Neural cell (in vitro differentiated cells): ENCODE data around the gene DNER. TPM values are rescaled to one million over a fixed set of nuclear protein-coding genes. Genes with fewer than 3 reads are reported as not detected.

Source experiments
- H2AFZ ChIP-seq: fragments of 200-600, 300-800 bp; sonication (generic), shearing (Covaris generic); 2 replicates; pipeline ENCODE4 v1.6.0; 2014; ENCODE audit warnings: low read depth, mild to moderate bottlenecking, antibody characterized with exemption, low read length, moderate library complexity
- H3F3A ChIP-seq: fragments of 200-600 bp; shearing (Covaris generic); 2 replicates; pipeline ENCODE4 v1.6.1; 2016; ENCODE audit warnings: mild to moderate bottlenecking, moderate library complexity, mixed read lengths, antibody characterized with exemption, low read length; ENCODE audit not compliant: insufficient read depth, poor library complexity, severe bottlenecking
- H3K27ac ChIP-seq: fragments of 200-600, 300-800 bp; sonication (generic), shearing (Covaris generic); 2 replicates; pipeline ENCODE4 v1.5.1; 2014; ENCODE audit warnings: mild to moderate bottlenecking, low read length, moderate library complexity
- H3K27me3 ChIP-seq: fragments of 300-800, 200-600 bp; sonication (generic), shearing (Covaris generic); 2 replicates; pipeline ENCODE4 v1.6.0; 2014; ENCODE audit warnings: mild to moderate bottlenecking, low read depth, low read length, moderate library complexity; ENCODE audit not compliant: insufficient read depth
- H3K36me3 ChIP-seq: fragments of 300-800, 200-600 bp; sonication (generic), shearing (Covaris generic); 2 replicates; pipeline ENCODE4 v1.5.1; 2014; ENCODE audit warnings: mild to moderate bottlenecking, antibody characterized with exemption, low read length, moderate library complexity; ENCODE audit not compliant: insufficient read depth
- H3K4me2 ChIP-seq: fragments of 300-800, 200-600 bp; sonication (generic), shearing (Covaris generic); 2 replicates; pipeline ENCODE4 v1.6.0; 2014; ENCODE audit warnings: mild to moderate bottlenecking, low read length
- H3K4me3 ChIP-seq: fragments of 300-800, 200-600 bp; sonication (generic), shearing (Covaris generic); 2 replicates; pipeline ENCODE4 v1.5.1; 2014; ENCODE audit warnings: mild to moderate bottlenecking, low read length, moderate library complexity
- H3K79me2 ChIP-seq: fragments of 200-600 bp; shearing (Covaris generic); replicated peaks from 2 replicates; pipeline ENCODE4 v1.6.0; 2014; ENCODE audit warnings: mild to moderate bottlenecking, low read length, moderate library complexity; ENCODE audit not compliant: insufficient read depth
- H3K9ac ChIP-seq: fragments of 300-800, 200-600 bp; sonication (generic), shearing (Covaris generic); 2 replicates; pipeline ENCODE4 v1.6.1; 2016; ENCODE audit warnings: mild to moderate bottlenecking, low read length, mixed read lengths
- H3K9me2 ChIP-seq: fragments of 200-600 bp; shearing (Covaris generic); 2 replicates; pipeline ENCODE4 v1.6.1; 2016; ENCODE audit warnings: mild to moderate bottlenecking, low read length, mixed read lengths; ENCODE audit not compliant: insufficient read depth
- H3K9me3 ChIP-seq: fragments of 200-600, 300-800 bp; sonication (generic), shearing (Covaris generic); 2 replicates; pipeline ENCODE4 v1.6.1; 2016; ENCODE audit warnings: mild to moderate bottlenecking, mixed run types, low read length, moderate library complexity, mixed read lengths
- H4K20me1 ChIP-seq: fragments of 200-600 bp; shearing (Covaris generic); 2 replicates; pipeline ENCODE4 v1.6.1; 2016; ENCODE audit warnings: mild to moderate bottlenecking, mixed run types; ENCODE audit not compliant: insufficient read depth
- CTCF ChIP-seq: fragments of 450-650 bp; IDR thresholded peaks from 2 replicates; pipeline ENCODE4 v1.5.1; 2014; ENCODE audit warnings: antibody characterized with exemption, mild to moderate bottlenecking, moderate library complexity; ENCODE audit not compliant: poor library complexity, severe bottlenecking
- EP300 ChIP-seq: fragments of 450-650 bp; conservative IDR thresholded peaks from 2 replicates; pipeline ENCODE4 v1.6.1; 2014; ENCODE audit warnings: antibody characterized with exemption, mild to moderate bottlenecking, moderate library complexity; ENCODE audit not compliant: poor library complexity, severe bottlenecking
- EZH2 ChIP-seq: fragments of 200-600, 300-800 bp; shearing (Covaris generic), sonication (generic); IDR thresholded peaks from 2 replicates; pipeline ENCODE4 v1.6.1; 2014; ENCODE audit warnings: antibody characterized with exemption, low read length, borderline replicate concordance, mild to moderate bottlenecking; ENCODE audit not compliant: insufficient read depth, poor library complexity, severe bottlenecking
- MXI1 ChIP-seq: fragments of 450-650 bp; conservative IDR thresholded peaks from 2 replicates; pipeline ENCODE4 v1.6.1; 2014; ENCODE audit warnings: antibody characterized with exemption, mild to moderate bottlenecking; ENCODE audit not compliant: poor library complexity, severe bottlenecking
- POLR2AphosphoS5 ChIP-seq: IDR thresholded peaks from 2 replicates; pipeline ENCODE4 v1.6.1; 2012
- RAD21 ChIP-seq: fragments of 450-650 bp; conservative IDR thresholded peaks from 2 replicates; pipeline ENCODE4 v1.6.1; 2014; ENCODE audit warnings: antibody characterized with exemption, mild to moderate bottlenecking, moderate library complexity
- REST ChIP-seq: IDR thresholded peaks from 2 replicates; pipeline ENCODE4 v1.6.1; 2012; ENCODE audit warnings: borderline replicate concordance
- SMC3 ChIP-seq: fragments of 450-650 bp; conservative IDR thresholded peaks from 2 replicates; pipeline ENCODE4 v1.6.1; 2014; ENCODE audit warnings: antibody characterized with exemption, mild to moderate bottlenecking, moderate library complexity; ENCODE audit not compliant: poor library complexity
- TAF1 ChIP-seq: IDR thresholded peaks from 2 replicates; pipeline ENCODE4 v1.6.1; 2012; ENCODE audit warnings: low read depth
- polyA plus RNA-seq: library from polyadenylated mRNA; depleted of rRNA; stranded (reverse); fragments of >200 nt; gene quantifications from 2 replicates; pipeline ENCODE4 v1.2.3, GENCODE V29; 2014

Gene DNER
- polyA plus RNA-seq, 1 donor from 2014 or later = 310 TPM

- H3K4me2 ChIP-seq = peak overlapping the region; percentile 47
- H3F3A ChIP-seq = peaks cover 2% of the 10 kb centered on the region
- no peak overlapping the region for H2AFZ ChIP-seq
- H3K27ac ChIP-seq = peak overlapping the region; percentile 78
- H3K9me2 ChIP-seq = no peaks in the 10 kb centered on the region
- no peak for TF ChIP-seq CTCF
- TF ChIP-seq POLR2AphosphoS5 = peak; percentile 41
- no peak for TF ChIP-seq MXI1
- no peak for TF ChIP-seq REST
- TF ChIP-seq TAF1 = no peak
- peak; percentile 42 for TF ChIP-seq EP300
- H3K4me3 ChIP-seq = no peak overlapping the region
- H4K20me1 ChIP-seq = no peaks in the 10 kb centered on the region
- H3K9me3 ChIP-seq = no peaks in the 10 kb centered on the region
- no peaks in the 10 kb centered on the region for H3K27me3 ChIP-seq
- no peaks in the 10 kb centered on the region for H3K36me3 ChIP-seq
- H3K79me2 ChIP-seq = no peaks in the 10 kb centered on the region
- peak overlapping the region; percentile 20 for H3K9ac ChIP-seq
Observed at GRCh38 chr2:229417916-229418315, 296.4 kb downstream of the DNER start.

DNA sequence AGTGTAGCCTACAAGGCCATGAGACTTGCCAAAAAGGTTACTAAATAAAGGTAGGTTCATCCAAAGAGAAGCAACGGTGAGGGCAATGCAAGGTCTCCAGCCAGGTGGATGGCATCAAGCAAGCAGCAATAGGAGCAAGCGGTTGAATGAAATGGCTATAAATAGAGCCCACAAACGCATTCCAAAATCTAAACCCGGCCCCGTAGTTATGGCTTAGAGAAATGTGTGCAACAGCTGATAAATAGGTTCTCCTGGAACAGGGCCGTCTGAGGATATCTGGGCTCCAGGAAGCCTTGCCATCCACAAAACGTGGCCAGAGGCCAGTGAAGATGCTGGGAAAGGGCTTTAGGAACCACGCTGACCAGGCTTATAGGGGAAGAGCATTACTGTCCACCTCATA, 297.2 kb downstream of the DNER start:
- peaks cover 2% of the 10 kb centered on the region for H3F3A ChIP-seq
- H2AFZ ChIP-seq = no peak overlapping the region
- H3K9me2 ChIP-seq = no peaks in the 10 kb centered on the region
- peak overlapping the region; percentile 78 for H3K27ac ChIP-seq
- H3K36me3 ChIP-seq = no peaks in the 10 kb centered on the region
- no peaks in the 10 kb centered on the region for H3K27me3 ChIP-seq
- H3K4me2 ChIP-seq = no peak overlapping the region
- no peaks in the 10 kb centered on the region for H4K20me1 ChIP-seq
- H3K9ac ChIP-seq = no peak overlapping the region
- TF ChIP-seq TAF1 (no peak), EZH2 (no peak), MXI1 (no peak), CTCF (no peak), REST (no peak), POLR2AphosphoS5 (no peak), EP300 (no peak), SMC3 (no peak), RAD21 (no peak)
- no peaks in the 10 kb centered on the region for H3K9me3 ChIP-seq
- H3K79me2 ChIP-seq = no peaks in the 10 kb centered on the region
- no peak overlapping the region for H3K4me3 ChIP-seq
